ENCODE measurements around the gene MTMR3. TPM values are rescaled to one million over a fixed set of nuclear protein-coding genes. Genes with fewer than 3 reads are reported as not detected.
A peak's percentile ranks its signal among the peaks of the same experiment; 100 is the strongest.

MTMR3 gene
- total and polyA plus RNA-seq, 12 donors, result 23.5 to 80.7 (median 40.9) TPM

DNA sequence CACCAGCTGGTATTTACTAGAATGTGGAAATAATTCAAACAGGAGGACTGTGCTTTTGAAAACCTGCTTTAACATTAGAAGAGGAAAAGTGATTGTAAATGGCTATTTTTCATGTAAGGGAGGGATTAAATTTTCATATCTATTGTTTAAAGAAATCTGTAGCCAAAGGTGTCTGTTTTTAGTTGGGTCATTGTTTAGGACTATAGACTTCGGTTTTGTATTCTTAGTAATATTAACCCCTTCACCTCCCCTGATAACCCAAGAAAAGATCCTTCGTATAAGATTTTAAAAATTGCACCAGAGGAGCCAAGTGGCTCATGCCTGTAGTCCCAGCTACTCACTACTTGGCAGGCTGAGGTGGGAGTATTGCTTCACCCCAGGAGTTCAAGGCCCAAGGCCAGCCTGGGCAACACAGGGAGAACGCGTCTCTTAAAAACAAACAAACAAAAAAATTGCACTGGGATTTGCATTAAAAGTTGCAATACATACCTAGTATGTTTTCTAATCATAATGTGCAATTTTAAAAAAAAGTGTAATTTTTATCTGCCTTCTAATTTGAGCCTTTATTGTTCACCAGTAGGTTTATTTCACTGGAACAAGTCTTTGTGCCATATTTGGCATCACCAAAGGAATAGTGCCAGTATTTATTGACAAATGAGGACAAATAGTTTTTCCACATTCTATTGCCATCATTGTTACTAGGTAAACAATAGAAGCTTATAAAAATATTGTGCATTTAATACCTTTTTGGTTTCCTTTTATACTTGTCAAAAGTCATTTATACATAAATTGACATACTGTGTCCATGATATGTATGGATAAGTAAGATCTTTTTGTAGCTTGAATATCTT, 34.3 kb downstream of the MTMR3 start:
- peak; percentile 49 to 81 (median 75) for DNase-seq
- peaks cover 35 to 64% of the 10 kb centered on the region in 2 donors for H3K4me1 ChIP-seq (replicated peaks in 1 of 2)
- intact Hi-C loops (cut with DNase I), result no loop called here
- no peaks in the 10 kb centered on the region for H3K36me3 ChIP-seq (replicated peaks in 1 of 2)
- H3K9me3 ChIP-seq (replicated peaks in 1 of 3), result no peaks in the 10 kb centered on the region
- no peak for TF ChIP-seq POLR2A (IDR thresholded peaks at IDR 0.05)
- TF ChIP-seq, protein P1, sequence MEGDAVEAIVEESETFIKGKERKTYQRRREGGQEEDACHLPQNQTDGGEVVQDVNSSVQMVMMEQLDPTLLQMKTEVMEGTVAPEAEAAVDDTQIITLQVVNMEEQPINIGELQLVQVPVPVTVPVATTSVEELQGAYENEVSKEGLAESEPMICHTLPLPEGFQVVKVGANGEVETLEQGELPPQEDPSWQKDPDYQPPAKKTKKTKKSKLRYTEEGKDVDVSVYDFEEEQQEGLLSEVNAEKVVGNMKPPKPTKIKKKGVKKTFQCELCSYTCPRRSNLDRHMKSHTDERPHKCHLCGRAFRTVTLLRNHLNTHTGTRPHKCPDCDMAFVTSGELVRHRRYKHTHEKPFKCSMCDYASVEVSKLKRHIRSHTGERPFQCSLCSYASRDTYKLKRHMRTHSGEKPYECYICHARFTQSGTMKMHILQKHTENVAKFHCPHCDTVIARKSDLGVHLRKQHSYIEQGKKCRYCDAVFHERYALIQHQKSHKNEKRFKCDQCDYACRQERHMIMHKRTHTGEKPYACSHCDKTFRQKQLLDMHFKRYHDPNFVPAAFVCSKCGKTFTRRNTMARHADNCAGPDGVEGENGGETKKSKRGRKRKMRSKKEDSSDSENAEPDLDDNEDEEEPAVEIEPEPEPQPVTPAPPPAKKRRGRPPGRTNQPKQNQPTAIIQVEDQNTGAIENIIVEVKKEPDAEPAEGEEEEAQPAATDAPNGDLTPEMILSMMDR (IDR thresholded peaks at IDR 0.05), result peak in 1 of 6 experiments; percentile 16
- WGBS, 4 donors, result 20 to 38% (median 27%) methylated on average over 4 of the region's 4 CpGs
- no peak overlapping the region for H3K4me3 ChIP-seq
- H3K27me3 ChIP-seq, result no peaks in the 10 kb centered on the region
- peak overlapping the region in 3 of 5 donors; percentile 6 to 15 (median 10) for H3K27ac ChIP-seq

DNA sequence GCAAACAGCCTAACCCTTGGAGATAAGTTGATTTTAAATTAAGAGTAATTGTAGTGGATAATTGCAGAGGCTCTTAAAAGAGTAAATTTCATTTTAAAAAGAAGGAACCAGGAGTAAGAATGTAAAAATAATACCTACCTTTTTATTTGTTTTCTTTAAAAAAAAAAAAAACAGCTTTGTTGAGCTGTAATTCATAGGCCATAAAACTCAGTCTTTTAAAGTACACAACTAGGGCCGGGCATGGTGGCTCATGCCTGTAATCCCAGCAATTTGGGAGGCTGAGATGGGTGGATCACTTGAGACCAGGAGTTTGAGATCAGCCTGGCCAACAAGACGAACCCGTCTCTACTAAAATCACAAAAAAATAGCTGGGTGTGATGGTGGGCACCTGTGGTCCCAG, 42.4 kb downstream of the MTMR3 start:
- Histone ChIP-seq H3K36me3 (replicated peaks in 1 of 2) (no peaks in the 10 kb centered on the region), H3K4me3 (no peak overlapping the region), H3K27me3 (no peaks in the 10 kb centered on the region), H3K27ac (no peak overlapping the region), H3K9me3 (replicated peaks in 1 of 3) (peaks cover 0 to 6% (median 0%) of the 10 kb centered on the region in 3 donors), H3K4me1 (replicated peaks in 1 of 2) (peaks cover 11 to 14% of the 10 kb centered on the region in 2 donors)
- TF ChIP-seq POLR2A (IDR thresholded peaks at IDR 0.05), result no peak
- TF ChIP-seq, protein P1 (IDR thresholded peaks at IDR 0.05), result no peak
- WGBS, 4 donors, result 85 to 97% (median 95%) methylated on average over 3 of the region's 3 CpGs
- DNase-seq, result no peak
- intact Hi-C loops (cut with DNase I), result no loop called here

DNA sequence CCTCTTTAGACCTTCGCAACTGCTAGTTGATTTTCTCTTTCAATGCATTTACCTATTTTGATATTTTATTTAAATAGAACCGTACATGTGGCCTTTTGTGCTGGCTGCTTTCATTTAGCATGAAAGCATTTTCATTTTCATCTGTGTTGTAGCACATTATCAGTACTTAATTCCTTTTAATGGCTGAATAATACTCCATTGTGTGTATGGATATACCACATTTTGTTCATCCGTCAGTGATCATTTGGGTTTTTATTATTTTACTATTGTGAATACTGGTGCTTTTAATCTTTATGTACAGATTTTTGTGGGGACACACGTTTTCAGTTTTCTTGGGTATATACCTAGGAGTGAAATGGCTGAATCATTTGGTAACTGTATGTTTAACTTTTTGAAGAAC, 43.1 kb downstream of the MTMR3 start:
- Histone ChIP-seq H3K36me3 (replicated peaks in 1 of 2) (no peaks in the 10 kb centered on the region), H3K27ac (no peak overlapping the region), H3K4me3 (no peak overlapping the region), H3K27me3 (no peaks in the 10 kb centered on the region), H3K4me1 (replicated peaks in 1 of 2) (peaks cover 14 to 18% of the 10 kb centered on the region in 2 donors), H3K9me3 (replicated peaks in 1 of 3) (peaks cover 0 to 6% (median 0%) of the 10 kb centered on the region in 3 donors)
- no peak for DNase-seq
- intact Hi-C loops (cut with DNase I), result no loop called here
- WGBS, 4 donors, result 92 to 96% (median 95%) methylated on average over 4 of the region's 4 CpGs
- TF ChIP-seq, protein P1 (IDR thresholded peaks at IDR 0.05), result no peak
- no peak for TF ChIP-seq POLR2A (IDR thresholded peaks at IDR 0.05)

DNA sequence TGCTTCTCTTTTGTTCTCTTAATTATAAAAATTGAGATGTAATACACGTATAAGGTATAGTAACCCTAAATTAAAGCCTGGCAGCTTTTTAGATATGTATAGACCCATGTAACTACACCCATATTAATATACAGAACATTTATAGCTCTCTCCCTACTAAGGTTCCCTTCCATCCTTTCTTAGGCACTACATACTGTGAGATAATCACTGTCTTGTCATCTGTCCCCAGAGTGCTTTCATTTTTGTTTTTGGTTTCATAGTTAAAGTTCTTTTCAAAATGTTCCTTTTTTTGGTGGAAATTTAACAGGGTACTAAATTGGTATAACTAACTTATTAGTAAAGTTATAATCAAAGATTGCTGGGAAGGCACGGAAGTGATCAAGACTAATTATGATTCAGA, 49.2 kb downstream of the MTMR3 start:
- Histone ChIP-seq H3K4me1 (replicated peaks in 1 of 2) (peaks cover 20 to 49% of the 10 kb centered on the region in 2 donors), H3K27ac (no peak overlapping the region), H3K4me3 (peak overlapping the region in 1 of 4 donors; percentile 6), H3K27me3 (no peaks in the 10 kb centered on the region), H3K36me3 (replicated peaks in 1 of 2) (no peaks in the 10 kb centered on the region), H3K9me3 (replicated peaks in 1 of 3) (no peaks in the 10 kb centered on the region)
- intact Hi-C loops (cut with DNase I), result no loop called here
- WGBS, 4 donors, result 54 to 62% (median 57%) methylated on average over 2 of the region's 2 CpGs
- no peak for TF ChIP-seq POLR2A (IDR thresholded peaks at IDR 0.05)
- TF ChIP-seq, protein P1 (IDR thresholded peaks at IDR 0.05), result no peak
- DNase-seq, result no peak

Measured in adrenal gland (tissue), 12 donors.